SH-SY5Y (cell line): Measurements from ENCODE around the gene SPP1.

Experiments
- GATA2 ChIP-seq: IDR thresholded peaks from 2 replicates; pipeline ENCODE4 v1.6.1; 2011; ENCODE audit warnings: mild to moderate bottlenecking, low read depth, low read length
- GATA3 ChIP-seq: IDR thresholded peaks from 2 replicates; pipeline ENCODE4 v1.6.1; 2011; ENCODE audit warnings: low read depth, mild to moderate bottlenecking, low read length, moderate library complexity

DNA sequence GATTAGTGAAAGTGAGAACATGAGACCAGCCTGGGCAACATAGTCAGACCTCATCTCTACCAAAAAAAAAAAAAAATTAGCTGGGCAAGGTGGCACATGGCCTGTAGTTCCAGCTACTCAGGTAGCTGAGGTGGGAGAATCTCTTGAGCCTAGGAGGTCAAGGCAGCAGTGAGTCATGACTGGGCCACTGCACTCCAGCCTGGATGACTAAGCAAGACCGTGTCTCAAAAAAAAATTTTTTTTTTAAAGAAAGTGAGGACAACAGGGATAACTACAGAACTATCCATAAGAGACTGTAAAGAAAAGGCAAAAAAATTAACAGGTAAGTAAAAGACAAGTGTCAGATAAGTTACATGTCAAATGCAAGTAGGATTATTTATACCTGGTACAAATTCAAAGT is 13.5 kb upstream of the SPP1 start:
- TF ChIP-seq GATA2 (no peak), GATA3 (no peak)
